Neuronal stem cell (in vitro differentiated cells): ENCODE measurements around the gene CLCN4.

Experiments used
- DNase-seq: peaks from one replicate; pipeline ENCODE4 v3.0.0-alpha.2; 2013; ENCODE audit warnings: low spot score
- H2AFZ ChIP-seq: one replicate; pipeline ENCODE4 v1.6.1; 2013; ENCODE audit warnings: mild to moderate bottlenecking, low read length, inconsistent platforms
- H2AK5ac ChIP-seq: 2 replicates; pipeline ENCODE4 v1.6.1; 2013; ENCODE audit warnings: low read depth, mild to moderate bottlenecking, inconsistent platforms, low read length, moderate library complexity, mixed read lengths
- H2BK120ac ChIP-seq: 2 replicates; pipeline ENCODE4 v1.6.1; 2013; ENCODE audit warnings: low read depth, mild to moderate bottlenecking, inconsistent platforms, low read length, moderate library complexity, mixed read lengths
- H2BK12ac ChIP-seq: one replicate; pipeline ENCODE4 v1.6.1; 2013; ENCODE audit warnings: low read length, inconsistent platforms
- H2BK15ac ChIP-seq: 2 replicates; pipeline ENCODE4 v1.6.1; 2013; ENCODE audit warnings: mild to moderate bottlenecking, low read length, inconsistent platforms, mixed read lengths
- H2BK5ac ChIP-seq: one replicate; pipeline ENCODE4 v1.6.1; 2013; ENCODE audit warnings: inconsistent platforms, mild to moderate bottlenecking, low read length, moderate library complexity
- H3K14ac ChIP-seq: one replicate; pipeline ENCODE4 v1.6.1; 2013; ENCODE audit warnings: low read length, inconsistent platforms
- H3K18ac ChIP-seq: 2 replicates; pipeline ENCODE4 v1.6.1; 2013; ENCODE audit warnings: low read length, inconsistent platforms
- H3K23ac ChIP-seq: 2 replicates; pipeline ENCODE4 v1.6.1; 2013; ENCODE audit warnings: low read depth, mild to moderate bottlenecking, mixed read lengths, low read length, inconsistent platforms; ENCODE audit not compliant: poor library complexity
- H3K27ac ChIP-seq: replicated peaks from 3 replicates; pipeline ENCODE4 v1.5.1; 2013; ENCODE audit warnings: low read length, inconsistent platforms
- H3K27me3 ChIP-seq, 3 experiments: 2 replicates each; pipeline ENCODE4 v1.6.1; 2013; ENCODE audit warnings: low read length in 3 of 3, mild to moderate bottlenecking in 2 of 3, inconsistent platforms in 1 of 3, low read depth in 1 of 3, mixed read lengths in 1 of 3, moderate library complexity in 1 of 3; ENCODE audit not compliant: control insufficient read depth in 3 of 3, insufficient read depth in 3 of 3
- H3K36me3 ChIP-seq, 2 donors: replicated peaks in 1 of 2; 2 replicates each; pipeline ENCODE4 v1.6.1; 2013; ENCODE audit warnings: low read length in 2 of 2; ENCODE audit not compliant: control insufficient read depth in 2 of 2, insufficient read depth in 2 of 2
- H3K4ac ChIP-seq: 2 replicates; pipeline ENCODE4 v1.6.1; 2013; ENCODE audit warnings: inconsistent platforms, mild to moderate bottlenecking, low read length, moderate library complexity
- H3K4me1 ChIP-seq, 2 donors: 1 replicate in 1 of 2; 2 replicates in 1 of 2; pipeline ENCODE4 v1.6.1; 2013; ENCODE audit warnings: low read length in 2 of 2, low read depth in 1 of 2; ENCODE audit not compliant: control insufficient read depth in 2 of 2, insufficient read depth in 1 of 2
- H3K4me2 ChIP-seq: one replicate; pipeline ENCODE4 v1.6.1; 2013; ENCODE audit warnings: mild to moderate bottlenecking, low read length, inconsistent platforms; ENCODE audit not compliant: insufficient read depth, poor library complexity, severe bottlenecking
- H3K4me3 ChIP-seq, 2 donors: 2 replicates each; pipeline ENCODE4 v1.5.1; 2013; ENCODE audit warnings: low read length in 2 of 2, mild to moderate bottlenecking in 2 of 2, inconsistent platforms in 1 of 2, moderate library complexity in 1 of 2
- H3K79me1 ChIP-seq: one replicate; pipeline ENCODE4 v1.6.1; 2013; ENCODE audit warnings: low read depth, mild to moderate bottlenecking, inconsistent platforms, low read length, moderate library complexity
- H3K9ac ChIP-seq: one replicate; pipeline ENCODE4 v1.6.1; 2013; ENCODE audit warnings: mild to moderate bottlenecking, low read depth, low read length, inconsistent platforms; ENCODE audit not compliant: poor library complexity
- H3K9me3 ChIP-seq, 2 donors: replicated peaks in 1 of 2; 2 replicates each; pipeline versions ENCODE3 to v1.6.1; 2013; ENCODE audit warnings: low read length in 2 of 2, mild to moderate bottlenecking in 2 of 2, inconsistent platforms in 1 of 2, low read depth in 1 of 2, mixed read lengths in 1 of 2, moderate library complexity in 1 of 2; ENCODE audit not compliant: control insufficient read depth in 2 of 2, insufficient read depth in 1 of 2
- H4K8ac ChIP-seq: one replicate; pipeline ENCODE4 v1.6.1; 2013; ENCODE audit warnings: low read depth, mild to moderate bottlenecking, inconsistent platforms, low read length, moderate library complexity
- H4K91ac ChIP-seq: one replicate; pipeline ENCODE4 v1.6.1; 2013; ENCODE audit warnings: low read length, low read depth, mild to moderate bottlenecking, inconsistent platforms; ENCODE audit not compliant: poor library complexity
- WGBS, 2 donors: extraction: QIAGEN DNeasy Blood & Tissue Kit; methylation state at CpG; one replicate each; pipeline ENCODE4 v1.1.7; 2013; ENCODE audit warnings: missing lambda C conversion rate in 2 of 2, mixed read lengths in 1 of 2; ENCODE audit not compliant: insufficient read length in 2 of 2, insufficient replicate concordance in 1 of 2; ENCODE audit errors: extremely low coverage in 2 of 2; 5-methylcytosine and 5-hydroxymethylcytosine counted together

CLCN4 gene

GRCh38 chrX:10231461-10231860 lies 74.7 kb downstream of the CLCN4 start:
- Histone ChIP-seq H3K14ac (no peak overlapping the region), H3K9ac (no peak overlapping the region), H4K91ac (no peak overlapping the region)

GRCh38 chrX:10233173-10233572 lies 76.4 kb downstream of the CLCN4 start:
- Histone ChIP-seq H3K4me2 (no peak overlapping the region), H3K9ac (no peak overlapping the region), H2BK5ac (no peak overlapping the region), H3K27ac (no peak overlapping the region), H2BK15ac (no peak overlapping the region), H3K27me3 (no peaks in the 10 kb centered on the region), H3K14ac (no peak overlapping the region), H3K4me3 (no peak overlapping the region), H3K18ac (no peak overlapping the region), H2BK12ac (no peak overlapping the region), H2AFZ (no peak overlapping the region), H3K4me1 (no peaks in the 10 kb centered on the region), H4K91ac (no peak overlapping the region), H3K79me1 (no peaks in the 10 kb centered on the region), H3K23ac (no peak overlapping the region), H3K9me3 (no peaks in the 10 kb centered on the region), H2BK120ac (no peak overlapping the region), H4K8ac (no peak overlapping the region), H2AK5ac (no peak overlapping the region), H3K36me3 (no peaks in the 10 kb centered on the region), H3K4ac (no peak overlapping the region)
- WGBS, 2 donors: no CpG with 5 or more reads among the region's 3 CpGs
- DNase-seq: no peak

More at GRCh38 chrX:10231461-10231860, 74.7 kb downstream of the CLCN4 start:
- H2BK12ac ChIP-seq: no peak overlapping the region
- no peak overlapping the region for H4K8ac ChIP-seq
- H3K9me3 ChIP-seq: no peaks in the 10 kb centered on the region
- no peak overlapping the region for H3K18ac ChIP-seq
- H3K27me3 ChIP-seq: no peaks in the 10 kb centered on the region
- H3K4me1 ChIP-seq: no peaks in the 10 kb centered on the region
- H3K4me3 ChIP-seq: no peak overlapping the region
- no peak overlapping the region for H3K4me2 ChIP-seq
- H3K36me3 ChIP-seq: no peaks in the 10 kb centered on the region
- DNase-seq: no peak
- H3K27ac ChIP-seq: no peak overlapping the region
- H2AK5ac ChIP-seq: no peak overlapping the region
- H3K23ac ChIP-seq: no peak overlapping the region
- no peaks in the 10 kb centered on the region for H3K79me1 ChIP-seq
- WGBS, 2 donors: no CpG with 5 or more reads among the region's 4 CpGs
- no peak overlapping the region for H2AFZ ChIP-seq
- H2BK120ac ChIP-seq: no peak overlapping the region
- H2BK5ac ChIP-seq: no peak overlapping the region
- no peak overlapping the region for H3K4ac ChIP-seq
- no peak overlapping the region for H2BK15ac ChIP-seq

GRCh38 chrX:10233696-10234095 lies 76.9 kb downstream of the CLCN4 start:
- no peak overlapping the region for H3K27ac ChIP-seq
- no peak overlapping the region for H3K23ac ChIP-seq
- H2BK120ac ChIP-seq: no peak overlapping the region
- H3K4me3 ChIP-seq: no peak overlapping the region
- no peak overlapping the region for H3K9ac ChIP-seq
- no peak overlapping the region for H2AFZ ChIP-seq
- no peak overlapping the region for H3K4ac ChIP-seq
- no peaks in the 10 kb centered on the region for H3K79me1 ChIP-seq
- H4K8ac ChIP-seq: no peak overlapping the region
- no peak for DNase-seq
- H3K4me2 ChIP-seq: no peak overlapping the region
- no peak overlapping the region for H2BK5ac ChIP-seq
- H2BK15ac ChIP-seq: no peak overlapping the region
- no peak overlapping the region for H2AK5ac ChIP-seq
- no CpG with 5 or more reads among the region's 6 CpGs for WGBS, 2 donors
- H3K9me3 ChIP-seq: no peaks in the 10 kb centered on the region
- H3K14ac ChIP-seq: no peak overlapping the region
- no peaks in the 10 kb centered on the region for H3K36me3 ChIP-seq
- H2BK12ac ChIP-seq: no peak overlapping the region
- no peaks in the 10 kb centered on the region for H3K27me3 ChIP-seq
- no peaks in the 10 kb centered on the region for H3K4me1 ChIP-seq
- no peak overlapping the region for H4K91ac ChIP-seq
- H3K18ac ChIP-seq: no peak overlapping the region

- no peak overlapping the region for H3K14ac ChIP-seq
- H3K9me3 ChIP-seq: no peaks in the 10 kb centered on the region
- H2AK5ac ChIP-seq: no peak overlapping the region
- H2BK12ac ChIP-seq: no peak overlapping the region
- no peak overlapping the region for H4K8ac ChIP-seq
- H3K23ac ChIP-seq: no peak overlapping the region
- H3K4me3 ChIP-seq: no peak overlapping the region
- WGBS, 2 donors: no CpG with 5 or more reads among the region's 7 CpGs
- DNase-seq: no peak
- H3K18ac ChIP-seq: no peak overlapping the region
- H4K91ac ChIP-seq: no peak overlapping the region
- no peak overlapping the region for H3K9ac ChIP-seq
- no peaks in the 10 kb centered on the region for H3K4me1 ChIP-seq
- no peak overlapping the region for H2BK120ac ChIP-seq
- no peak overlapping the region for H2BK15ac ChIP-seq
- no peaks in the 10 kb centered on the region for H3K36me3 ChIP-seq
- H3K4me2 ChIP-seq: no peak overlapping the region
- no peak overlapping the region for H2AFZ ChIP-seq
- H3K27ac ChIP-seq: no peak overlapping the region
- no peak overlapping the region for H3K4ac ChIP-seq
- no peaks in the 10 kb centered on the region for H3K27me3 ChIP-seq
- H3K79me1 ChIP-seq: no peaks in the 10 kb centered on the region
- H2BK5ac ChIP-seq: no peak overlapping the region
Measured at GRCh38 chrX:10235851-10236250, 79.1 kb downstream of the CLCN4 start.
